ENCODE results near the gene CHD5. TPM values are rescaled to one million over a fixed set of nuclear protein-coding genes. Genes with fewer than 3 reads are reported as not detected.
A peak's percentile ranks its signal among the peaks of the same experiment; 100 is the strongest.

CHD5 gene
- total RNA-seq, 4 donors from 2014 or later, result 0.30 TPM; not detected in 3

DNA sequence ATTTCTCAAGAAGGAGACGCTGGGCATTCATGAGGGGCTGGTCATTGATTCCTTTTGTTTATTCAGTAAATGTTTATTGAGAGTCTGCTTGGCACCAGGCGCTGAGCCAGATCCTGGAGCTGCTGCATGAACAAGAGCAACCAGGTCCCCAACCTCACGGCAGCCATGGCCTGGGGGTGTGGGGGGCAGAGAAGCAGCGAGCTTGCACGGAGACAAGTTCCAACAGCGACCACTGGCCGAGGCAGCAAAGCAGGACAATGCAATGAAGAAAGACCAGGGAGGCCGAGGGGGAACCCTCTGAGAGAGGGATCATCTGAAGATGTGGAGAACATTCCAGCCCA lies 126.9 kb downstream of the CHD5 start:
- H3K27me3 ChIP-seq, result no peaks in the 10 kb centered on the region
- WGBS, 2 donors, result 28 to 30% methylated on average over 8 of the region's 8 CpGs

DNA sequence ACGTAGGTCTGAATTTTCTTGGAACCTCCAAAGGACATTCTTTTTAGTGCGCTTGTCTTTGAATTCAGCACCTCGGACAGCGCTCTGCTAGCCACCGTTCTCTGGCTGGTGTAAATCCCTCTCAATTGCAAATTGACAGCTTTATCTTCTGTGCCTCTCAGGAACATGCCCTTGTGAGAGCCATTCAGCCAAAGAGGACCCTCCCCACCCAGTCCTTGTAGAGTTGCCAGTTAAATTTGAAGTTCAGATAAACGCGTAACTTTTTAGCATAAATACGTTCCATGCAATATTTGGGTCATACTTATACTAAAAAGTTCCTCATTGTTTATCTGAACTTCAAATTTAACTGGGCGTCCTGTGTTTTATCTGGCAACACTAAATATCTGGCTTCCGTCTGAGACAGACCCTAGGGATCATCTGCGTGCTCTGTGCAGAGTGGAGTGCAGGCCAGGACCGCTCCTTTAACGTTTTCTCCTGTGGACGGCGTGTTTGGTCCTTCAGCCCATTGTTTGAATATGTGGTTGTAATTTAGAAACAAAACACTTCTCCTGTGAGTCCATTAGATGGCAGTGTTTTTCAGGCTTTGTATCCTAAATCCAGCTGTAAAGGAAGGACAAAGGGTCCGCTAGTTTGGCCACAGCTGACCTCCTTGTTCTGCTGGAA lies 127.4 kb downstream of the CHD5 start:
- no peak overlapping the region for H3K4me3 ChIP-seq
- no peak overlapping the region for H3K27ac ChIP-seq
- TF ChIP-seq EP300 (IDR thresholded peaks at IDR 0.05), result no peak
- TF ChIP-seq, protein P1, sequence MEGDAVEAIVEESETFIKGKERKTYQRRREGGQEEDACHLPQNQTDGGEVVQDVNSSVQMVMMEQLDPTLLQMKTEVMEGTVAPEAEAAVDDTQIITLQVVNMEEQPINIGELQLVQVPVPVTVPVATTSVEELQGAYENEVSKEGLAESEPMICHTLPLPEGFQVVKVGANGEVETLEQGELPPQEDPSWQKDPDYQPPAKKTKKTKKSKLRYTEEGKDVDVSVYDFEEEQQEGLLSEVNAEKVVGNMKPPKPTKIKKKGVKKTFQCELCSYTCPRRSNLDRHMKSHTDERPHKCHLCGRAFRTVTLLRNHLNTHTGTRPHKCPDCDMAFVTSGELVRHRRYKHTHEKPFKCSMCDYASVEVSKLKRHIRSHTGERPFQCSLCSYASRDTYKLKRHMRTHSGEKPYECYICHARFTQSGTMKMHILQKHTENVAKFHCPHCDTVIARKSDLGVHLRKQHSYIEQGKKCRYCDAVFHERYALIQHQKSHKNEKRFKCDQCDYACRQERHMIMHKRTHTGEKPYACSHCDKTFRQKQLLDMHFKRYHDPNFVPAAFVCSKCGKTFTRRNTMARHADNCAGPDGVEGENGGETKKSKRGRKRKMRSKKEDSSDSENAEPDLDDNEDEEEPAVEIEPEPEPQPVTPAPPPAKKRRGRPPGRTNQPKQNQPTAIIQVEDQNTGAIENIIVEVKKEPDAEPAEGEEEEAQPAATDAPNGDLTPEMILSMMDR (IDR thresholded peaks at IDR 0.05), result peak; percentile 21 to 48 (median 28)
- no peaks in the 10 kb centered on the region for H3K27me3 ChIP-seq
- peaks cover 0 to 8% (median 0%) of the 10 kb centered on the region in 4 donors for H3K4me1 ChIP-seq
- no peaks in the 10 kb centered on the region for H3K9me3 ChIP-seq
- DNase-seq (ENCODE audit: low spot score in 2 of 2), result peak; percentile 48 to 74
- H3K36me3 ChIP-seq, result no peaks in the 10 kb centered on the region
- 5 to 13% methylated on average over 16 of the region's 16 CpGs for WGBS, 2 donors

More for the DNA sequence above, 126.9 kb downstream of the CHD5 start:
- Histone ChIP-seq H3K9me3 (no peaks in the 10 kb centered on the region), H3K4me1 (peaks cover 0 to 8% (median 0%) of the 10 kb centered on the region in 4 donors), H3K27ac (no peak overlapping the region), H3K4me3 (no peak overlapping the region), H3K36me3 (no peaks in the 10 kb centered on the region)
- no peak for DNase-seq (ENCODE audit: low spot score in 2 of 2)
- TF ChIP-seq EP300 (IDR thresholded peaks at IDR 0.05) (no peak), POLR2A (IDR thresholded peaks at IDR 0.05) (no peak)
- TF ChIP-seq, protein P1 (IDR thresholded peaks at IDR 0.05), result no peak

Other genes with a start within 250 kb of the CHD5 start
- 10 to 100 TPM; 14.7 to 34.5 (median 28.0) TPM for gene NPHP4, start 187.9 kb downstream of the CHD5 start, total RNA-seq
- 10 to 100 TPM in 2 of 4 donors, 1 to 10 TPM in 2; 7.0 to 21.4 (median 13.8) TPM for gene KCNAB2, start 134.4 kb downstream of the CHD5 start, total RNA-seq
- 100 to 1,000 TPM; 142 to 235 (median 159) TPM for gene RPL22, start 19.3 kb upstream of the CHD5 start, total RNA-seq
- 100 to 1,000 TPM in 1 of 4 donors, 10 to 100 TPM in 3; 22.3 to 128 (median 42.3) TPM for gene RNF207, start 25.8 kb upstream of the CHD5 start, total RNA-seq
- gene ICMT, start 55.6 kb upstream of the CHD5 start, total RNA-seq, result 10 to 100 TPM; 49.0 to 53.2 (median 51.4) TPM
- gene HES3, start 63.9 kb upstream of the CHD5 start, total RNA-seq, result not detected
- 10 to 100 TPM; 10.3 to 12.7 (median 11.3) TPM for gene GPR153, start 80.8 kb upstream of the CHD5 start, total RNA-seq
- gene ACOT7, start 213.4 kb upstream of the CHD5 start, total RNA-seq, result 10 to 100 TPM; 18.6 to 29.4 (median 23.2) TPM
- gene HES2, start 239.6 kb upstream of the CHD5 start, total RNA-seq, result not detected
- 1 to 10 TPM in 3 of 4 donors, under 1 TPM in 1; 0.60 to 6.1 (median 1.7) TPM for gene ESPN, start 244.5 kb upstream of the CHD5 start, total RNA-seq

Data from tibial nerve (tissue), 4 donors.